ENCODE results near the gene NPC1. TPM values are rescaled to one million over a fixed set of nuclear protein-coding genes. Genes with fewer than 3 reads are reported as not detected.
A peak's percentile ranks its signal among the peaks of the same experiment; 100 is the strongest.
"Not testable (repeated sequence)": the region's sequence is repeated elsewhere in the genome, so short reads cannot be mapped to it uniquely, and the experiment has no call there.

The NPC1 gene
- total RNA-seq, 2 donors from 2014 or later = 43.6 to 44.9 TPM

DNA sequence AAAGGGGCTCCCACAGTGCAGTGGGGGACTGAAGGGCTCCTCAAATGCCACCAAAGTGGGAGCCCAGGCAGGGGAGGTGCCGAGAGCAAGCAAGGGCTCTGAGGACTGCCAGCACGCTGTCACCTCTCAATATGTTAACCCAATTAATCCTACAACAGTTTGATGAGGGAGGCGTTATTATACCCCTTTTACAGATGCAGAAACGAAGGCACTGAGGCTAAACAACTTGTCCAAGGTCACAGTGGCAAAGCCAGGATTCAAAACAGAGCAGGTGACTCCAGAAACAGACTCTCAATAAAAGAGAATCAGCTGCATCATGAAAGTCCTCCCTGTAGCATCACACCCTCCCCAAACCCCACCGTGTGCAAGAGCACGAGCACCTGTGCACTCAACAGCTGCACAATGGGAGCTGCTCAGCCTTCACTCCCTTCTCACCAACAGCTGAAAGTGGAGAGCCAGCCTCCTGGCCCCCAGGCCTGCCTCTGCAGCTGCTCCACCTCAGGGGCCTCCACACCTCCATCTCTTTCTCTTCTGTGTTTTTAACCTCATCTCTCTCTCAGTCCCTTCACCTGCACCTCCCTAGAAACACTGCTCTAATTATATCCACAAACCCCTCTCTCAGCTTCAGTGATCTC lies 8.1 kb downstream of the NPC1 start:
- Mint-ChIP-seq H3K9me3 (peaks cover 2% of the 10 kb centered on the region), H3K4me1 (peaks cover 19% of the 10 kb centered on the region), H3K27ac (no peak overlapping the region)

GRCh38 chr18:23577521-23577920 lies 8.8 kb downstream of the NPC1 start:
- not testable (repeated sequence) for H3K27ac ChIP-seq (ENCODE audit: low read depth, low read length); H3K4me1 ChIP-seq (ENCODE audit: control insufficient read depth, insufficient read depth, low read length); H3K4me3 Mint-ChIP-seq; H3K27me3 Mint-ChIP-seq (ENCODE audit: insufficient read depth); DNase-seq; H3K27ac Mint-ChIP-seq; H3K27me3 ChIP-seq (ENCODE audit: control insufficient read depth, insufficient read depth, low read length, poor library complexity, severe bottlenecking); H3K9ac ChIP-seq (ENCODE audit: extremely low read depth, low read length, poor library complexity, severe bottlenecking); H3K9me3 Mint-ChIP-seq; H3K4me3 ChIP-seq (ENCODE audit: low read length); H3K9me3 ChIP-seq (ENCODE audit: control insufficient read depth, low read length)
- peaks cover 30% of the 10 kb centered on the region for H3K36me3 ChIP-seq (ENCODE audit: control insufficient read depth, insufficient read depth, low read length)
- peaks cover 19% of the 10 kb centered on the region for H3K4me1 Mint-ChIP-seq
- 96% methylated on average over 23 of the region's 24 CpGs; no CpG with 5 or more reads in 1 of the 2 experiments for WGBS, 2 experiments (ENCODE audit: insufficient coverage in 1 of 2, insufficient read length in 1 of 2)
- H3K36me3 Mint-ChIP-seq (ENCODE audit: low read depth) = peaks cover 24% of the 10 kb centered on the region

More for the DNA sequence above, 8.1 kb downstream of the NPC1 start:
- Histone ChIP-seq H3K36me3 (ENCODE audit: control insufficient read depth, insufficient read depth, low read length) (peaks cover 24% of the 10 kb centered on the region), H3K4me1 (ENCODE audit: control insufficient read depth, insufficient read depth, low read length) (no peaks in the 10 kb centered on the region), H3K9ac (ENCODE audit: extremely low read depth, low read length, poor library complexity, severe bottlenecking) (no peak overlapping the region), H3K27me3 (ENCODE audit: control insufficient read depth, insufficient read depth, low read length, poor library complexity, severe bottlenecking) (no peaks in the 10 kb centered on the region), H3K4me3 (ENCODE audit: low read length) (no peak overlapping the region), H3K9me3 (ENCODE audit: control insufficient read depth, low read length) (no peaks in the 10 kb centered on the region), H3K27ac (ENCODE audit: low read depth, low read length) (no peak overlapping the region)
- 94 to 95% methylated on average over 3 to 6 of the region's 6 CpGs for WGBS, 2 experiments (ENCODE audit: insufficient coverage in 1 of 2, insufficient read length in 1 of 2)
- Mint-ChIP-seq H3K36me3 (ENCODE audit: low read depth) (peaks cover 24% of the 10 kb centered on the region), H3K27me3 (ENCODE audit: insufficient read depth) (no peaks in the 10 kb centered on the region), H3K4me3 (no peak overlapping the region)
- DNase-seq = no peak
- TF ChIP-seq CTCF (conservative IDR thresholded peaks at IDR 0.05) = no peak

GRCh38 chr18:23575309-23575651 lies 11.0 kb downstream of the NPC1 start:
- H3K27ac ChIP-seq (ENCODE audit: low read depth, low read length) = no peak overlapping the region
- peak overlapping the region; percentile 72 for H3K27ac Mint-ChIP-seq

More at GRCh38 chr18:23575309-23575651, 11.0 kb downstream of the NPC1 start:
- Mint-ChIP-seq H3K9me3 (peaks cover 2% of the 10 kb centered on the region), H3K27me3 (ENCODE audit: insufficient read depth) (no peaks in the 10 kb centered on the region), H3K36me3 (ENCODE audit: low read depth) (peaks cover 38% of the 10 kb centered on the region), H3K4me3 (no peak overlapping the region), H3K4me1 (peaks cover 15% of the 10 kb centered on the region)
- DNase-seq = no peak
- Histone ChIP-seq H3K9me3 (ENCODE audit: control insufficient read depth, low read length) (no peaks in the 10 kb centered on the region), H3K4me1 (ENCODE audit: control insufficient read depth, insufficient read depth, low read length) (no peaks in the 10 kb centered on the region), H3K9ac (ENCODE audit: extremely low read depth, low read length, poor library complexity, severe bottlenecking) (no peak overlapping the region), H3K36me3 (ENCODE audit: control insufficient read depth, insufficient read depth, low read length) (peaks cover 44% of the 10 kb centered on the region), H3K27me3 (ENCODE audit: control insufficient read depth, insufficient read depth, low read length, poor library complexity, severe bottlenecking) (no peaks in the 10 kb centered on the region), H3K4me3 (ENCODE audit: low read length) (no peak overlapping the region)
- WGBS, 2 experiments (ENCODE audit: insufficient coverage in 1 of 2, insufficient read length in 1 of 2) = 95 to 100% methylated on average over 1 to 6 of the region's 7 CpGs
- TF ChIP-seq CTCF (conservative IDR thresholded peaks at IDR 0.05) = no peak

Data from endodermal cell (in vitro differentiated cells).